ENCODE results near the gene FMOD. TPM values are rescaled to one million over a fixed set of nuclear protein-coding genes. Genes with fewer than 3 reads are reported as not detected.

FMOD gene
- total RNA-seq (ENCODE audit: low replicate concordance): 6.6 and 9.1 TPM in 2 replicates

DNA sequence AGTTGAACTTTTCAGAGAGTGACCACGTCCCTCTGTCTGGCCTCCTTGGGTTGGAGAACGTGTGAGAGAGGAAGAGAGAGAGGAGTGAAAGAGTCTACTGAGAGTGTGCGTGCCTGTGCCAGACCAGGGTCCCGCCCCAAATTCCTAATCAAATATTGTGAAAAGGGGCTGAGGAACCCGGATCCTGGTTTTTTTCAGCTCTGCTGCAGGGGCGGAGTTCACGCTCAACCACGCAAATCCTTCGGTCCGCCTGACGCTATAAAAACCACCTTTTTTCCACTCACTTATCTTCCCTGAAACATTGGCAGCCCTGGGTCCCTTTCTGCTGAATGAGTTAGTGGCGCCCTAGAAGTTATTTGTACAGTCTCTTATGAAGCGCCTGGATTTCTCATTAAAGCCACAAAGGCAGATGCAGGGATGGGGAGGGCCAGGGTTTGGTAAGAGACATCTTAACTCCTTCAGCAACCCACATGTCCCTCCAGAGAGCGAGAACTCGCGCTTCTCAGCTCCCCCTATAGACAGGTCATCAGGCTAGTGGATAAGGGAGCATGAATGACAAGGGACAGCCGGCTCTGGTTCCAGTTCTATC, at the start of gene FMOD:
TSS of gene FMOD (minus strand) at position 86 of the 589 bp plus-strand sequence. CDS start 2,852 bp downstream, outside the sequence.
- TF ChIP-seq, protein P1, sequence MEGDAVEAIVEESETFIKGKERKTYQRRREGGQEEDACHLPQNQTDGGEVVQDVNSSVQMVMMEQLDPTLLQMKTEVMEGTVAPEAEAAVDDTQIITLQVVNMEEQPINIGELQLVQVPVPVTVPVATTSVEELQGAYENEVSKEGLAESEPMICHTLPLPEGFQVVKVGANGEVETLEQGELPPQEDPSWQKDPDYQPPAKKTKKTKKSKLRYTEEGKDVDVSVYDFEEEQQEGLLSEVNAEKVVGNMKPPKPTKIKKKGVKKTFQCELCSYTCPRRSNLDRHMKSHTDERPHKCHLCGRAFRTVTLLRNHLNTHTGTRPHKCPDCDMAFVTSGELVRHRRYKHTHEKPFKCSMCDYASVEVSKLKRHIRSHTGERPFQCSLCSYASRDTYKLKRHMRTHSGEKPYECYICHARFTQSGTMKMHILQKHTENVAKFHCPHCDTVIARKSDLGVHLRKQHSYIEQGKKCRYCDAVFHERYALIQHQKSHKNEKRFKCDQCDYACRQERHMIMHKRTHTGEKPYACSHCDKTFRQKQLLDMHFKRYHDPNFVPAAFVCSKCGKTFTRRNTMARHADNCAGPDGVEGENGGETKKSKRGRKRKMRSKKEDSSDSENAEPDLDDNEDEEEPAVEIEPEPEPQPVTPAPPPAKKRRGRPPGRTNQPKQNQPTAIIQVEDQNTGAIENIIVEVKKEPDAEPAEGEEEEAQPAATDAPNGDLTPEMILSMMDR (IDR thresholded peaks at IDR 0.05; ENCODE audit: insufficient read depth, low read length): no peak
- peak; percentile 78 for DNase-seq (ENCODE audit: low read depth)
- peak within 1 kb of the TSS; percentile 31 for H3K4me3 ChIP-seq (ENCODE audit: low read depth, low read length)

DNA sequence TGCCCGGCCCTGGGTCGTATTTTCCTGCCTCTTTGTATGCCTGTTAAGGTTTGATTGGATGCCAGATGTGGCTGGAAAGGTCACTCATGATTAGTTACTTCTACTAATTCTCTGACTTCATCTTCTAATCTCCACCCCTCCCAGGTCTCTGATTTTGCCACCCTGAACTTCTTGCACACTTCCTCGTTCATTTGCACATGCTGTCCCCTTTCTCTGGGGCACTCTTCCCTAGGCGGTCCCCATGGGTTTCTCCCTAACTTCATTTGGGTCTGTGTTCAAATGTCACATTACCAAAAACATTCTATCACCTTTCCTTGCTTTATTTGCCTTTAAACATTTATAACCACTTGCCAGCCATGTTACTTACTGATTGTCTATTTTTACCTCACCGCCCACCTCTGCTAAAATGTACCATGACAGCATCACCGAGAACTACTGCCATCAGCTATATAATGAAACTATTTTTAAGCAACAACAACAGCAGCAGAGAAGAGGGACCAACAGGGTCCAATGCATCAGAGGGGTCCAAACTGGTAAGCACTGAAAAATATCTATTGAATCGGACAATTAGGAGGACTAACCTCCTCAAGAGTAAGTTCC, 45.8 kb upstream of the FMOD start:
- H3K4me3 ChIP-seq (ENCODE audit: low read depth, low read length): no peak overlapping the region
- TF ChIP-seq, protein P1 (IDR thresholded peaks at IDR 0.05; ENCODE audit: insufficient read depth, low read length): no peak
- DNase-seq (ENCODE audit: low read depth): no peak

DNA sequence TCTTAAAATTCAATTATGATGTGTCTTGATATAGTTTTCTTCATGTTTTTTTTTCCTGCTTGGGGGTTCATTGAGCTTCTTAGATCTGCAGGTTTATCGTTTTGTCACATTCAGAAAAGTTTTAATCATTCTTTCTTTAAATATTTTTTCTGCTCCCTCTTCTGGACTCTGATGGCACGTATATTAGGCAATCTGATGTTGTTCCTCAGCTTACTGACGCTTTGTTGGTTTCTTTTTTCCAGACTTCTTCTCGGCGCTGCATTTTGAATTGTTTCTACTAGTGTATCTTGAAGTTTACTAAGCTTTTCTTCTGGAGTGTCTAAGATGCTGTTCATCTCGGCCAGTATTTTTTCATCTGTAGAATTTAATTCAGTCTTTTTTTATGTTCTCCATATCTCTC, 44.8 kb upstream of the FMOD start:
- TF ChIP-seq, protein P1 (IDR thresholded peaks at IDR 0.05; ENCODE audit: insufficient read depth, low read length): no peak
- peak; percentile 31 for DNase-seq (ENCODE audit: low read depth)
- no peak overlapping the region for H3K4me3 ChIP-seq (ENCODE audit: low read depth, low read length)

DNA sequence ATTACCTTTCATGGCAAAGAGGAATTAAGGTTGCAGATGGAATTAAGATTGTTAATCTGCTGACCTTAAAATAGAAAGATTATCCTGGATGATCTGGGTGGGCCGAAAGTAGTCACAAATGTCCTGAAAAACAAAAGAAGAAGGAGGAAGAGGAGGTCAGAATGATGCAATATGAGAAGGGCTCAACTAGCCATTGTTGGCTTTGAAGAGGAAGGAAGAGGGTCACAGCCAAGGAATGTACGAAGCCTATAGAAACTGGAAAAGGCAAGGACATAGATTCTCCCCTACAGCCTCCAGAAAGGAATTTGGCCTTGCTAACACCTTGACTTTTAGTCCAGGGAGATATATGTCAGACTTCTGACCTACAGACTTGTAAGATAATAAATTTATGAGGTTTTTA, 39.4 kb upstream of the FMOD start:
- TF ChIP-seq, protein P1 (IDR thresholded peaks at IDR 0.05; ENCODE audit: insufficient read depth, low read length): no peak
- no peak overlapping the region for H3K4me3 ChIP-seq (ENCODE audit: low read depth, low read length)
- DNase-seq (ENCODE audit: low read depth): no peak

DNA sequence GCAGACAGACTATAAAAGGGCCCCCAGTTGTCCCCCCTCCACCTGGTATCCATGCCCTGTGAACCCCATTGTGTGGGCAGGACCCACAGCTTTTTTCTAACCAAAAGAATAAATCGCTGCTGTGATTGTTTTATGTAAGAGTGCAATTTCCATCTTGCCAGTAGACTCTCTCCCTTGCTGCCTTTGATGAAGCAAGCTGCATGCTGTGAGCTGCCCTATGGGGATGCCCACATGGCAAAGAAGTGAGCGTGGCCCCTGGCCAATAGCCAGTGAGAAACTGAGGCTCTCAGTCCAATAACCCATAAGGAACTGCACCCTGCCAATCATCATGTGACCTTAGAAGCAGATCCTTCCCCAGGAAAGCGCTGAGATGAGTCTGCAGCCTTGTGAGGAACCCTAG, 37.8 kb upstream of the FMOD start:
- no peak for DNase-seq (ENCODE audit: low read depth)
- TF ChIP-seq, protein P1 (IDR thresholded peaks at IDR 0.05; ENCODE audit: insufficient read depth, low read length): no peak
- no peak overlapping the region for H3K4me3 ChIP-seq (ENCODE audit: low read depth, low read length)

DNA sequence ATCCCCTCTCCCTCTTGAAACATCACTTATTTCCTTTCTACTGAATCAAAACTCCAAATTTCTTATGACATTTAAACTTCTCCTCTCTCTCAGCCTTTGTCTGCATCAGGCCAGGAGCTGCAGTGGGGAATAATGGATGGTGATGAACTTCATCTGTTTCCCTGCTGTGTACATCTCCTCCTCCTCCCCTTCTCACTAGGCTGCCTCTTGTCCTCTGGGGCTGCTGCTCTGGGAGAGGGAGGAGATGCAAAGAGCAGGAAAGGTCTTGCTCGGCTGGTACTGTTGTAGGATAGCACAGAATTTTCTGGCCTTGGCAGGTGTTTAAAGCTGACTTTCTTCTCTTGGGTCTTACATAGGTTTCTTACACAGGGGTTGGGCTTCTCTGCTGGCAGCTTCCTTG, 31.1 kb upstream of the FMOD start:
- H3K4me3 ChIP-seq (ENCODE audit: low read depth, low read length): no peak overlapping the region
- TF ChIP-seq, protein P1 (IDR thresholded peaks at IDR 0.05; ENCODE audit: insufficient read depth, low read length): no peak
- DNase-seq (ENCODE audit: low read depth): no peak
